Esophagus (tissue), 2 donors: Measurements from ENCODE around the gene GAMT. TPM values are rescaled to one million over a fixed set of nuclear protein-coding genes. Genes with fewer than 3 reads are reported as not detected.

Experiments
- H3K27ac ChIP-seq, 2 donors: one replicate each; pipeline ENCODE4 v1.5.1; 2013; ENCODE audit warnings: low read depth in 2 of 2, mild to moderate bottlenecking in 2 of 2, inconsistent platforms in 1 of 2, low read length in 1 of 2, moderate library complexity in 1 of 2
- H3K27me3 ChIP-seq, 2 donors: one replicate each; pipeline ENCODE4 v1.6.1; 2013; ENCODE audit warnings: low read length in 2 of 2, control low read depth in 1 of 2, mild to moderate bottlenecking in 1 of 2; ENCODE audit not compliant: insufficient read depth in 2 of 2, control insufficient read depth in 1 of 2
- H3K36me3 ChIP-seq, 2 donors: one replicate each; pipeline ENCODE4 v1.6.1; 2013; ENCODE audit warnings: low read length in 1 of 2; ENCODE audit not compliant: control insufficient read depth in 2 of 2, insufficient read depth in 2 of 2
- H3K4me1 ChIP-seq, 2 donors: one replicate each; pipeline ENCODE4 v1.6.1; 2013; ENCODE audit warnings: low read length in 1 of 2; ENCODE audit not compliant: control insufficient read depth in 2 of 2, insufficient read depth in 2 of 2
- H3K4me3 ChIP-seq, 2 donors: one replicate each; pipeline ENCODE4 v1.5.1; 2013; ENCODE audit warnings: low read length in 2 of 2, mild to moderate bottlenecking in 2 of 2, low read depth in 1 of 2, moderate library complexity in 1 of 2
- H3K9me3 ChIP-seq, 2 donors: one replicate each; pipeline ENCODE4 v1.6.1; 2013; ENCODE audit warnings: mild to moderate bottlenecking in 2 of 2, low read depth in 1 of 2, low read length in 1 of 2, moderate library complexity in 1 of 2; ENCODE audit not compliant: control insufficient read depth in 2 of 2, insufficient read depth in 1 of 2
- WGBS, 2 donors: extraction: QIAGEN DNeasy Blood & Tissue Kit; methylation state at CpG; one replicate each; pipeline ENCODE4 v1.1.7; 2013; 5-methylcytosine and 5-hydroxymethylcytosine counted together
- polyA plus RNA-seq, 2 donors: library from polyadenylated mRNA; stranded (reverse); fragments of 200-250 nt; gene quantifications; one replicate each; pipeline ENCODE4 v1.2.3, GENCODE V29; 2013
- donor health status: healthy with polysubstance abuse.
- donor health status: Bipolar disorder and iron deficiency.

Gene GAMT
- polyA plus RNA-seq, 2 donors = 10.9 to 18.4 TPM

- Histone ChIP-seq H3K4me1 (peaks cover 10 to 28% of the 10 kb centered on the region in 2 donors), H3K36me3 (peaks cover under 1 to 7% of the 10 kb centered on the region in 2 donors), H3K27ac (no peak overlapping the region), H3K9me3 (no peaks in the 10 kb centered on the region), H3K4me3 (no peak overlapping the region), H3K27me3 (no peaks in the 10 kb centered on the region)
- 35 to 39% methylated on average over 23 to 25 of the region's 25 CpGs for WGBS, 2 donors
Measured at GRCh38 chr19:1396019-1396767, 5.1 kb downstream of the GAMT start.

DNA sequence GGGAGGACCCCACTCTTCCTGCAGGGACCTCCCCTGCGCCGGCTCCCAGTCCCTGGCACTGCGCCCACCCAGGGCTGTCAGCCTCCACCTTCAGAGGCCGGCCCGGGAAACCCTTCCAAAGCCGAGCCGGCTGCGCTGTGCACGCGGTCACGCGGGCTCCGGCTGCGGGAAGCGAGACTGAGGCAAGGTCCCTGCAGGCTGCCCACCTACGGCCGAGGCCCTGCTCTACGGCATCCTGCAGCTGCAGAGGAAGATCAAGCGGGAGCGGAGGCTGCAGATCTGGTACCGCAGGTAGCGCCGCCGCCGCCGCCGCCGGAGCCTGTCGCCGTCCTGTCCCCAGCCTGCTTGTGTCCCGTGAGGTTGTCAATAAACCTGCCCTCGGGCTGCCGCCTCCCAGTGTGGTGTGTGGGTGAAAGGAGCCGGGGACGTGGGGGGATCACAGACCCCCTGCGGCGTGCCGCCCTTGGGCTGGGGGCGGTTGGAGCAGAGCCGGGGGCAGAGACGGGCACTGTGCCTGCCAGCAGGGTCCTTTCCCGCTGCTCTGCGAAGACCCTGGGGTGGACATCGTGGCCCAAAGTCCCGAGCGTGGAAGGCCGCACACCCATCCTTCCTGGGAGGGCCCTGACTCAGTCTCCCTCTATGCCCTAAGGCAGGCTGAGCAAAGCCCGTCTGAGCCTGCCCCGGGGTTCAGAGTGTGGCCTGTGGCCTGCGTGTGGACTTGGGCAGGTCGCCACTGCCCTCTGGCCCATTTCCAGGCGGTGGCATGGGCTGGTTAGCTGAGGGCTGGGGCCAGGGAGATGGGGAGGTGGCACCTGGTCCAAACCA lies 5.9 kb downstream of the GAMT start:
- H3K27me3 ChIP-seq = no peaks in the 10 kb centered on the region
- H3K36me3 ChIP-seq = peaks cover 4 to 14% of the 10 kb centered on the region in 2 donors
- H3K4me1 ChIP-seq = peaks cover 6 to 28% of the 10 kb centered on the region in 2 donors
- no peaks in the 10 kb centered on the region for H3K9me3 ChIP-seq
- 50 to 52% methylated on average over 52 of the region's 52 CpGs for WGBS, 2 donors
- no peak overlapping the region for H3K27ac ChIP-seq
- H3K4me3 ChIP-seq = no peak overlapping the region

DNA sequence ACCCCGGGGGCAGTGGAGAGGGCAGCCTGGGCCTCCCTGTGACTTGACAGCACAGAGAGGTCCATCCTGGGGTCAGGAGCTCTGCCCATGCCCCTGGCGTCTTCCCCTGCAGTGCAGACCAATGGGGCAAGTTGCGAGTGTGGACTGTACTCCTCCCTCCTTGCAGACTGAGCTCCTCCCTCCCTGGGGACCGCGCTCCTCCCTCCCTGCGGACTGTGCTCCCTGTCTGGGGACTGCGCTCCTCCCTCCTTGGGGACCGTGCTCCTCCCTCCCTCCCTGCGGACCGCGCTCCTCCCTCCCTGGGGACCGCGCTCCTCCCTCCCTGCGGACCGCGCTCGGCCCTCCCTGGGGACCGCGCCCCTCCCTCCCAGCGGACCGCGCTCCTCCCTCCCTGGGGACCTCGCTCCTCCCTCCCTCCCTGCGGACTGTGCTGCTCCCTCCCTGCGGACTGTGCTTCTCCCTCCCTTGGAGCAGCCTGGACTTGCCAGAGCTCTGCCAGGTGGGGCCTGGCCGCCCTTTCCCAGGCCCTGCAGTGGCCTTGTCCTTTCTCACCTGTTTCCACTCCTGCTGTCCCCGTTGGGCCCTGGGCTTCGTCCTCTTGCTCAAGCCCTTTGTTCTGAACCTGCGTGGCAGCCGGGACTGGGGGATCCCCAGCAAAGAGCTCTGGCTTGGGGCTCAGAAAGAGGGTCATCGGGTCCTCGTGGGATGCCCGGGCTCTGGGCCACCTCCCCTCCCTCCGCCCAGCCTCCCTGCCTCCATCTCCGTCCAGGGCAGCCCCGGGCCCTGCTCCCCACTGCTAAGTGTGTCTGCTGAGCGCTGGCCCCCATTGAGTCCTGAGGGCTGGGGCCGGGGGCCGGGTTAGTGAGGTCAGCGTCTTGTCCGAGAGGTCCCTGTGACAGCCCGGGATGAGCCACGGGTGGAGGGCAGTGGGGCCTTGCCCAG lies 6.8 kb downstream of the GAMT start:
- H3K27me3 ChIP-seq = no peaks in the 10 kb centered on the region
- H3K36me3 ChIP-seq = peaks cover 5 to 19% of the 10 kb centered on the region in 2 donors
- H3K9me3 ChIP-seq = no peaks in the 10 kb centered on the region
- 43 to 48% methylated on average over 38 to 43 of the region's 43 CpGs for WGBS, 2 donors
- H3K4me3 ChIP-seq = no peak overlapping the region
- peaks cover 6 to 28% of the 10 kb centered on the region in 2 donors for H3K4me1 ChIP-seq
- H3K27ac ChIP-seq = peak overlapping the region in 1 of 2 donors; percentile 13

DNA sequence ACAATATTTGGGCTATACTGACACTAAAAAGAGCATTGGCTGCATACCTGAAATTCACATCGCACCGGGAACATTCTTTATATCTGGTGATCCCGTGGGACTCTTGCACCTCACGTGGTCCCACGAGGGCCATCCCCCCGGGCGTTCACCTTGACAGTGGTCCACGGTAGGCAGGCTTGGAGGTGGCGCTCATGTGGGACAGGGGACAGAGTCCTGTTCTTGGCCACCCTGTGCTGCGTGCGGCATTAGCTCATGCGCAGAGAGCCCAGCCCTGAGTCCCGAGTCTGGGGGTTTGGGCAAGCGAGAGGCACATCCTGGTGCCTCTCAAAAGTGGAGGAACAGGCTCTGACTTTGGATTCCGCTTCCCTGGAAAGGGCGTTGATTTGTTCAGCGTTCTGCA lies 7.5 kb downstream of the GAMT start:
- Histone ChIP-seq H3K36me3 (peaks cover 10 to 26% of the 10 kb centered on the region in 2 donors), H3K27me3 (no peaks in the 10 kb centered on the region), H3K4me1 (peaks cover 6 to 28% of the 10 kb centered on the region in 2 donors), H3K4me3 (no peak overlapping the region), H3K27ac (peak overlapping the region; percentile 25 to 79), H3K9me3 (peaks cover 0 to 2% of the 10 kb centered on the region in 2 donors)
- WGBS, 2 donors = 62 to 68% methylated on average over 17 of the region's 17 CpGs

- peaks cover 6 to 28% of the 10 kb centered on the region in 2 donors for H3K4me1 ChIP-seq
- H3K36me3 ChIP-seq = peaks cover 14 to 33% of the 10 kb centered on the region in 2 donors
- WGBS, 2 donors = 94% methylated on average over 37 of the region's 37 CpGs
- no peaks in the 10 kb centered on the region for H3K27me3 ChIP-seq
- H3K27ac ChIP-seq = no peak overlapping the region
- no peak overlapping the region for H3K4me3 ChIP-seq
- peaks cover 0 to 2% of the 10 kb centered on the region in 2 donors for H3K9me3 ChIP-seq
Measured at GRCh38 chr19:1392939-1393530, 8.3 kb downstream of the GAMT start.

- peaks cover 14 to 36% of the 10 kb centered on the region in 2 donors for H3K36me3 ChIP-seq
- WGBS, 2 donors = 94 to 98% methylated on average over 15 of the region's 15 CpGs
Measured at GRCh38 chr19:1392407-1392806, 8.9 kb downstream of the GAMT start.

DNA sequence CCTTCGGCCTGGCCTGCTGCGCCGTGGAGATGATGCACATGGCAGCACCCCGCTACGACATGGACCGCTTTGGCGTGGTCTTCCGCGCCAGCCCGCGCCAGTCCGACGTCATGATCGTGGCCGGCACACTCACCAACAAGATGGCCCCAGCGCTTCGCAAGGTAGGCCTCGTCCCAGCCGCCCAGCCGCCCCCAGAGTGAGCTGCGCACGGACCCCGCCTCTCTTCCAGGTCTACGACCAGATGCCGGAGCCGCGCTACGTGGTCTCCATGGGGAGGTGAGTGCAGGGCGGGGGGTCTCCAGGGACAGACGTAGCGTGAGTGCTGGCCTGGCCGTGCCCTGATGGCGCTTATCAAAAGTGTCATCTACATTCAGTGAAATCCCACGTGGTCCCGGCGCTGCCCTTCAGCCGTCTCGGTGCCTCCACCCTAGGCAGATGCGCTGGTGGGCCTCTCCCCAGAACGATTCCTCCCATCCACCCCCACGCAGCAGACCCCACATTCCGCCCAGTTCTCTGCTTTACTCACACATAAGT lies 10.4 kb downstream of the GAMT start:
- H3K27ac ChIP-seq = no peak overlapping the region
- 94 to 95% methylated on average over 42 of the region's 42 CpGs for WGBS, 2 donors
- peaks cover 14 to 36% of the 10 kb centered on the region in 2 donors for H3K36me3 ChIP-seq
- peaks cover 4 to 29% of the 10 kb centered on the region in 2 donors for H3K4me1 ChIP-seq
- H3K9me3 ChIP-seq = peaks cover 0 to 2% of the 10 kb centered on the region in 2 donors
- H3K4me3 ChIP-seq = no peak overlapping the region
- no peaks in the 10 kb centered on the region for H3K27me3 ChIP-seq

More at GRCh38 chr19:1392407-1392806, 8.9 kb downstream of the GAMT start:
- H3K9me3 ChIP-seq = peaks cover 0 to 2% of the 10 kb centered on the region in 2 donors
- no peak overlapping the region for H3K4me3 ChIP-seq
- H3K27me3 ChIP-seq = no peaks in the 10 kb centered on the region
- H3K27ac ChIP-seq = no peak overlapping the region
- peaks cover 6 to 28% of the 10 kb centered on the region in 2 donors for H3K4me1 ChIP-seq

DNA sequence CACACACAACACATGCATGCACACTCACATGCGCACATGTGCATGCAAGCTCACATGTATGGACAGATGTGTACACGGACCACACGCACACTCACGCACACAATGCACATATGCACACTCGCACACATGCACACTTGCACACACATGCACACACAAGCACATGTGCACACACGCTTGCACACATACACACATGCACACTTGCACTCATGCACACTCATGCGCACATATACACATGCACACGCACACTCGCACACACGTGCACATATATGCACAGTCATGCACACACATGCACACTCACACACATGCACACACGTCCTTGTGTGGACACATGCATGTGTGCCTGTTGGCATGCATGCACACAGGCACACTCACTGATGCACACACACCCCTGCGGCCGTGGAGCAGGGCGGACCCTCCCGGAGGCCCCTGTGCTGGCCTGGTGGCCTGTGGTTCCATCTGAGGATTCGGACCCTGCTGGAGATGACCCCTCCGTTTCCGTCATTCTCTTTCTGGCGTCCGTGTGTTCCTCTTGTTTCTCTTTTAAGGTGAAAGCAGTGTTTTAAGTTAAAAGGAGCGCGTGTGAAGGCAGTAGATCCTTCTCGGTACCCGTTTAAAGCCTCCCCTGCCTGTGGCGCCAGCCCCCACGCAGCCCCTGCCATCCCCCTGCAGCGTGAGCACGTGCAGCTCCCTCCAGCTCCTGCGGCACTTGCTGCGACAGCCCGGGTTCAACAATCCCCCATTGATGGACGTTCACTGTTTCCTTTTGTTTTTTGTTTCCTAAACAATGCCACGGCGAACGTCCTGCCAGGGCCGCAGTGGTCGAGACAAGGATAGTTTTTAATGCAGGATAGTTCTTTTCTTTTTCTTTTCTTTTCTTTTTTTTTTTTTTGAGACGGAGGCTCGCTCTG lies 12.1 kb downstream of the GAMT start:
- H3K36me3 ChIP-seq = peaks cover 14 to 36% of the 10 kb centered on the region in 2 donors
- peaks cover 0 to 16% of the 10 kb centered on the region in 2 donors for H3K4me1 ChIP-seq
- 91 to 93% methylated on average over 38 to 39 of the region's 39 CpGs for WGBS, 2 donors
- no peaks in the 10 kb centered on the region for H3K27me3 ChIP-seq
- peaks cover 0 to 2% of the 10 kb centered on the region in 2 donors for H3K9me3 ChIP-seq
- no peak overlapping the region for H3K27ac ChIP-seq
- H3K4me3 ChIP-seq = no peak overlapping the region
